Fibroblast of the aortic adventitia (primary cell): Measurements from ENCODE around the gene GSX2. TPM values are rescaled to one million over a fixed set of nuclear protein-coding genes. Genes with fewer than 3 reads are reported as not detected.

ENCODE experiments used
- DNase-seq: peaks from one replicate; pipeline ENCODE4 v3.0.0-alpha.2; 2010; ENCODE audit warnings: low read depth
- H3K4me3 ChIP-seq: 2 replicates; pipeline ENCODE4 v1.5.1; 2011; ENCODE audit warnings: low read depth, mild to moderate bottlenecking, control low read depth, low read length, moderate library complexity
- CTCF ChIP-seq: IDR thresholded peaks from 2 replicates; pipeline ENCODE4 v1.5.1; 2011; ENCODE audit warnings: mild to moderate bottlenecking, low read length, control low read depth, inconsistent platforms; ENCODE audit not compliant: insufficient read depth
- total RNA-seq: library from RNA; depleted of rRNA; stranded (reverse); fragments of >200 nt; gene quantifications from 2 replicates; pipeline ENCODE4 v1.2.3, GENCODE V29; 2012; ENCODE audit warnings: low replicate concordance

The GSX2 gene
- total RNA-seq, 1 donor, result not detected

- H3K4me3 ChIP-seq, result no peak overlapping the region
- no peak for DNase-seq
Observed at GRCh38 chr4:54074381-54074780, 25.6 kb upstream of the GSX2 start.

GRCh38 chr4:54076673-54077072 lies 23.3 kb upstream of the GSX2 start:
- no peak overlapping the region for H3K4me3 ChIP-seq
- DNase-seq, result peak; percentile 47
- no peak for TF ChIP-seq CTCF

More at GRCh38 chr4:54074381-54074780, 25.6 kb upstream of the GSX2 start:
- TF ChIP-seq CTCF, result no peak

- DNase-seq, result peak; percentile 38
- H3K4me3 ChIP-seq, result no peak overlapping the region
- TF ChIP-seq CTCF, result no peak
Observed at GRCh38 chr4:54077812-54078211, 22.2 kb upstream of the GSX2 start.

GRCh38 chr4:54082168-54082567 lies 17.8 kb upstream of the GSX2 start:
- DNase-seq, result peak; percentile 100
- no peak for TF ChIP-seq CTCF

GRCh38 chr4:54085284-54085683 lies 14.7 kb upstream of the GSX2 start:
- H3K4me3 ChIP-seq, result no peak overlapping the region
- no peak for TF ChIP-seq CTCF
- DNase-seq, result peak; percentile 85

More at GRCh38 chr4:54082168-54082567, 17.8 kb upstream of the GSX2 start:
- no peak overlapping the region for H3K4me3 ChIP-seq

- DNase-seq, result no peak
- no peak for TF ChIP-seq CTCF
- H3K4me3 ChIP-seq, result no peak overlapping the region
Observed at GRCh38 chr4:54089875-54090274, 10.1 kb upstream of the GSX2 start.

GRCh38 chr4:54090404-54090803 lies 9.6 kb upstream of the GSX2 start:
- no peak for TF ChIP-seq CTCF
- H3K4me3 ChIP-seq, result no peak overlapping the region
- DNase-seq, result no peak
